Measurements from ENCODE around the gene MED25. TPM values are rescaled to one million over a fixed set of nuclear protein-coding genes. Genes with fewer than 3 reads are reported as not detected.
A peak's percentile ranks its signal among the peaks of the same experiment; 100 is the strongest.

The MED25 gene
- total and polyA plus RNA-seq, 9 of the 15 experiments (the other 6 are each of a cell fraction or from before 2014, with no cell fraction given) = 4.1 to 93.9 (median 19.3) TPM

- no peak for TF ChIP-seq AFF1 (IDR thresholded peaks at IDR 0.05; ENCODE audit: low read depth in 1 of 2, partially characterized antibody in 2 of 2)
- peak; percentile 77 for TF ChIP-seq HES1 (IDR thresholded peaks at IDR 0.05; ENCODE audit: low read depth)
- no peak for TF ChIP-seq RHOXF2B (CRISPR knock-in tag; conservative IDR thresholded peaks at IDR 0.05)
- no peak for TF ChIP-seq XRCC3 (IDR thresholded peaks at IDR 0.05)
- no peak for TF ChIP-seq SRSF3 (IDR thresholded peaks at IDR 0.05; ENCODE audit: insufficient read depth, low read length)
- peak; percentile 84 to 89; a peak in 3 of 4 replicates for TF ChIP-seq MLLT1 (IDR thresholded peaks at IDR 0.05)
- no peak for TF ChIP-seq USF2 (CRISPR knock-in tag; IDR thresholded peaks at IDR 0.05)
- no peak for TF ChIP-seq E2F1 (CRISPR knock-in tag; IDR thresholded peaks at IDR 0.05)
- peak; percentile 67 for TF ChIP-seq CHD2 (IDR thresholded peaks at IDR 0.05; ENCODE audit: low read depth, low read length)
- TF ChIP-seq RB1 (IDR thresholded peaks at IDR 0.05; ENCODE audit: low read depth) = no peak
- TF ChIP-seq ZNF696 (CRISPR knock-in tag; conservative IDR thresholded peaks at IDR 0.05) = no peak
- TF ChIP-seq MBD1 (CRISPR knock-in tag; IDR thresholded peaks at IDR 0.05) = no peak
- TF ChIP-seq TCFL5 (CRISPR knock-in tag; conservative IDR thresholded peaks at IDR 0.05) = no peak
- no peak for TF ChIP-seq DDX20 (tag; IDR thresholded peaks at IDR 0.05; ENCODE audit: low read depth)
- TF ChIP-seq NCOA4 (IDR thresholded peaks at IDR 0.05; ENCODE audit: partially characterized antibody) = no peak
- no peak for TF ChIP-seq ZNF354B (CRISPR knock-in tag; IDR thresholded peaks at IDR 0.05)
- no peak for TF ChIP-seq ARHGAP35 (IDR thresholded peaks at IDR 0.05; ENCODE audit: partially characterized antibody)
- no peak for TF ChIP-seq MAFK (IDR thresholded peaks at IDR 0.05; ENCODE audit: low read length)
These were observed 51.6 kb downstream of the MED25 start (continued) for GRCh38 chr19:49869484-49870308.

Data from K562 (cell line).